ENCODE measurements around the gene PADI4. TPM values are rescaled to one million over a fixed set of nuclear protein-coding genes. Genes with fewer than 3 reads are reported as not detected.

The PADI4 gene
- total and polyA plus RNA-seq, 7 donors, result 0.52 to 0.58 (median 0.54) TPM; not detected in 4

- TF ChIP-seq CTCF (IDR thresholded peaks at IDR 0.05), result no peak
- H3K36me3 ChIP-seq (ENCODE audit: insufficient read depth in 1 of 2, low read depth in 1 of 2), result no peaks in the 10 kb centered on the region
- H3K4me1 ChIP-seq, result no peaks in the 10 kb centered on the region
- H3K9me3 ChIP-seq, result no peaks in the 10 kb centered on the region
- H3K4me3 ChIP-seq, result no peak overlapping the region
- H3K27ac ChIP-seq, result no peak overlapping the region
- peaks cover 0 to 14% (median 2%) of the 10 kb centered on the region in 3 donors for H3K27me3 ChIP-seq (ENCODE audit: insufficient read depth in 3 of 3, low read length in 2 of 3)
- intact Hi-C loops (cut with DNase I), result no loop called here
- 83% methylated on average over 23 of the region's 23 CpGs for WGBS, 3 donors
- DNase-seq (no peak), ATAC-seq (no peak)
These were observed 36.9 kb upstream of the PADI4 start for GRCh38 chr1:17270891-17271765.

GRCh38 chr1:17272066-17272465 is 35.9 kb upstream of the PADI4 start:
- Histone ChIP-seq H3K9me3 (no peaks in the 10 kb centered on the region), H3K36me3 (ENCODE audit: insufficient read depth in 1 of 2, low read depth in 1 of 2) (no peaks in the 10 kb centered on the region), H3K4me1 (no peaks in the 10 kb centered on the region), H3K4me3 (no peak overlapping the region), H3K27me3 (ENCODE audit: insufficient read depth in 3 of 3, low read length in 2 of 3) (peaks cover 0 to 20% (median 2%) of the 10 kb centered on the region in 3 donors), H3K27ac (no peak overlapping the region)
- 80 to 83% (median 82%) methylated on average over 6 of the region's 6 CpGs for WGBS, 3 donors
- intact Hi-C loops (cut with DNase I), result no loop called here
- ATAC-seq (no peak), DNase-seq (no peak)
- no peak for TF ChIP-seq CTCF (IDR thresholded peaks at IDR 0.05)

GRCh38 chr1:17272646-17273045 is 35.4 kb upstream of the PADI4 start:
- H3K9me3 ChIP-seq, result no peaks in the 10 kb centered on the region
- DNase-seq (no peak), ATAC-seq (no peak)
- intact Hi-C loops (cut with DNase I), result no loop called here
- no peaks in the 10 kb centered on the region for H3K4me1 ChIP-seq
- no peak overlapping the region for H3K4me3 ChIP-seq
- WGBS, 3 donors, result 68 to 73% (median 68%) methylated on average over 4 of the region's 4 CpGs
- peaks cover 0 to 20% (median 5%) of the 10 kb centered on the region in 3 donors for H3K27me3 ChIP-seq (ENCODE audit: insufficient read depth in 3 of 3, low read length in 2 of 3)
- H3K27ac ChIP-seq, result no peak overlapping the region
- no peak for TF ChIP-seq CTCF (IDR thresholded peaks at IDR 0.05)
- H3K36me3 ChIP-seq (ENCODE audit: insufficient read depth in 1 of 2, low read depth in 1 of 2), result no peaks in the 10 kb centered on the region

GRCh38 chr1:17273096-17273495 is 34.9 kb upstream of the PADI4 start:
- no peak for TF ChIP-seq CTCF (IDR thresholded peaks at IDR 0.05)
- H3K36me3 ChIP-seq (ENCODE audit: insufficient read depth in 1 of 2, low read depth in 1 of 2), result no peaks in the 10 kb centered on the region
- DNase-seq (no peak), ATAC-seq (no peak)
- intact Hi-C loops (cut with DNase I), result no loop called here
- no peaks in the 10 kb centered on the region for H3K4me1 ChIP-seq
- no peak overlapping the region for H3K27ac ChIP-seq
- H3K9me3 ChIP-seq, result no peaks in the 10 kb centered on the region
- no peak overlapping the region for H3K4me3 ChIP-seq
- 49 to 54% (median 52%) methylated on average over 13 of the region's 13 CpGs for WGBS, 3 donors
- peaks cover 0 to 20% (median 5%) of the 10 kb centered on the region in 3 donors for H3K27me3 ChIP-seq (ENCODE audit: insufficient read depth in 3 of 3, low read length in 2 of 3)
